DND-41 (cell line): ENCODE results near the gene TMEM231.

Experiments used
- ATAC-seq: fragments of 200-7000 bp; cut with Tn5 transposase; 3 replicates; pipeline ENCODE4 v1.9.1; 2021; ENCODE audit warnings: low read depth; ENCODE audit not compliant: insufficient read depth
- DNase-seq: peaks from one replicate; pipeline ENCODE4 v3.0.0-alpha.2; 2020
- H2AFZ ChIP-seq: 2 replicates; pipeline ENCODE4 v1.6.0; 2012; ENCODE audit warnings: low read depth, low read length
- H3K27ac ChIP-seq: 2 replicates; pipeline ENCODE4 v1.5.1; 2012; ENCODE audit warnings: low read length, inconsistent platforms
- H3K27me3 ChIP-seq: fragments of 200-600 bp; sonication (generic); 2 replicates; pipeline ENCODE4 v1.6.0; 2012; ENCODE audit warnings: low read length, mild to moderate bottlenecking, inconsistent platforms; ENCODE audit not compliant: insufficient read depth, poor library complexity
- H3K36me3 ChIP-seq: 2 replicates; pipeline ENCODE4 v1.5.1; 2012; ENCODE audit warnings: low read length, inconsistent platforms; ENCODE audit not compliant: insufficient read depth
- H3K4me1 ChIP-seq: 2 replicates; pipeline ENCODE4 v1.5.1; 2012; ENCODE audit warnings: mild to moderate bottlenecking, low read length; ENCODE audit not compliant: insufficient read depth
- H3K4me2 ChIP-seq: 2 replicates; pipeline ENCODE4 v1.6.0; 2012; ENCODE audit warnings: mild to moderate bottlenecking, moderate library complexity, low read length, inconsistent platforms; ENCODE audit not compliant: insufficient read depth
- H3K4me3 ChIP-seq, 2 experiments: fragments of 200-600 bp in 1 of 2; shearing (Covaris generic) in 1 of 2; 2 replicates each; pipeline ENCODE4 v1.5.1; 2012 to 2016; ENCODE audit warnings: inconsistent platforms in 2 of 2, low read length in 2 of 2, mild to moderate bottlenecking in 2 of 2, low read depth in 1 of 2, moderate library complexity in 1 of 2
- H3K79me2 ChIP-seq: 2 replicates; pipeline ENCODE4 v1.6.0; 2012; ENCODE audit warnings: low read length, inconsistent platforms; ENCODE audit not compliant: insufficient read depth
- H3K9ac ChIP-seq: 2 replicates; pipeline ENCODE4 v1.6.0; 2012; ENCODE audit warnings: low read depth, mild to moderate bottlenecking, inconsistent platforms, low read length, moderate library complexity
- H3K9me3 ChIP-seq: 2 replicates; pipeline ENCODE4 v1.5.1; 2012; ENCODE audit warnings: low read length, moderate library complexity, mild to moderate bottlenecking, inconsistent platforms; ENCODE audit not compliant: insufficient read depth, severe bottlenecking
- H4K20me1 ChIP-seq: 2 replicates; pipeline ENCODE4 v1.6.0; 2012; ENCODE audit warnings: low read length; ENCODE audit not compliant: insufficient read depth
- CTCF ChIP-seq: IDR thresholded peaks from 2 replicates; pipeline ENCODE4 v1.5.1; 2012; ENCODE audit warnings: borderline replicate concordance, low read length, moderate library complexity, mild to moderate bottlenecking; ENCODE audit not compliant: poor library complexity, severe bottlenecking; ENCODE audit errors: extremely low read depth
- EZH2 ChIP-seq: IDR thresholded peaks from 3 replicates; pipeline ENCODE4 v1.6.1; 2012; ENCODE audit warnings: borderline replicate concordance, low read depth, mild to moderate bottlenecking, moderate library complexity, low read length, inconsistent platforms; ENCODE audit not compliant: severe bottlenecking

Gene TMEM231

GRCh38 chr16:75559564-75560372 lies 3.7 kb upstream of the TMEM231 start:
- Histone ChIP-seq H3K9me3 (no peaks in the 10 kb centered on the region), H3K4me2 (no peak overlapping the region)
- DNase-seq: no peak

DNA sequence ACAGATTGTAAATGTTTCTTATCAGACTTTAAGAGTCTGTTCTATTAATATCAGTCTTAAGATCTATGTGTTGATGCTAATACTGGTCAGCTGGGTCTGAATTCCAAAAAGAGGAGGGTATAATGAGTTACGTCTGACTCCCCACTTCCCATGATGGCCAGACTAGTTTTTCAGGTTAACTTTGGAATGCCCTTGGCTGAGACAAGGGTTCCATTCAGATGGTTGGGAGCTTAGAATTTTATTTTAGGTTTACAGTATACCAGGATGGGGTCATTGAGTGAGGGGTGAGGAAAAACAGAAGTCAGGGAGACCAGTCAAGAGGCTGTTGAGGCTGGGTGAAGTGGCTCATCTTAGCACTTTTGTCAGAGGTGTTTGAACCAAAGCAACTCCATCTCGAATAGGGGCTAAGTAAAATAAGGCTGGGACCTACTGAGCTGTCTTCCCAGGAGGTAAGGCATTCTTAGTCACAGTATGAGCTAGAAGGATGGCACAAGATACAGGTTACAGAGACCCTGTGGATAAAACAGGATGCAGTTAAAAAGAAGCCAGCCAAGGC lies 2.9 kb upstream of the TMEM231 start:
- H3K4me2 ChIP-seq: no peak overlapping the region
- no peak overlapping the region for H3K9ac ChIP-seq
- TF ChIP-seq EZH2: no peak
- TF ChIP-seq CTCF: no peak
- DNase-seq (no peak), ATAC-seq (no peak)
- H2AFZ ChIP-seq: no peak overlapping the region
- no peaks in the 10 kb centered on the region for H3K36me3 ChIP-seq
- no peak overlapping the region for H3K4me3 ChIP-seq
- H3K27me3 ChIP-seq: no peaks in the 10 kb centered on the region
- H3K4me1 ChIP-seq: peaks cover 23% of the 10 kb centered on the region
- H3K27ac ChIP-seq: no peak overlapping the region
- H4K20me1 ChIP-seq: no peaks in the 10 kb centered on the region
- H3K9me3 ChIP-seq: no peaks in the 10 kb centered on the region
- no peaks in the 10 kb centered on the region for H3K79me2 ChIP-seq

More at GRCh38 chr16:75559564-75560372, 3.7 kb upstream of the TMEM231 start:
- Histone ChIP-seq H3K4me1 (peaks cover 23% of the 10 kb centered on the region), H3K4me3 (no peak overlapping the region), H3K36me3 (no peaks in the 10 kb centered on the region), H2AFZ (no peak overlapping the region), H3K27me3 (no peaks in the 10 kb centered on the region), H3K27ac (no peak overlapping the region), H3K9ac (no peak overlapping the region), H3K79me2 (no peaks in the 10 kb centered on the region), H4K20me1 (no peaks in the 10 kb centered on the region)
- TF ChIP-seq EZH2: no peak
- TF ChIP-seq CTCF: no peak
- ATAC-seq: no peak

DNA sequence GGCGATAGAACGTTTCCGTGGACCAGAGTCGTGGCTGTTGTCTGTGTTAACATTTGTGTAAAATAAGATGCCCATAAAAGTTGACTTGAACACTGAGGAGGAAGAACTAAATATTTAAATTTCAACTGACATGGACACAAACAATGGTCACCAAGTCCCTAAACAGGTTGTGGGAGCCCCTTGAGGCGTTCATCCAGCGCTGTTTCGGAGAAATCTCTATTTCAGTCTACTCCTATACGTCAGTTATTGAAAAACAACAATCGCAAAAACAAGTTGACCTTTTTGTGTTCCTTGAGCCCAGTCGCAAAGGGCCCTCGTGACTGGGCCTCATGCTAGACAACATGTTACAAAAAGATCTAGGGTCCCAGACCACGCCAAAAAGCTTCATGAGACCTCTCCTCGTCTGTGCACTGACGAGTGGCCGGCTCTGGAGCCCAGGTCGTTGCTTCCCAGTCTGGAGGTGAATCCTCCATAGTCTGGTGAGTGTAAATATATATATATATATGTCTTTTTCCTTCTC lies 439 bp upstream of the TMEM231 start:
- peak overlapping the region; percentile 56 for H3K27ac ChIP-seq
- DNase-seq (no peak), ATAC-seq (no peak)
- no peaks in the 10 kb centered on the region for H3K27me3 ChIP-seq
- H4K20me1 ChIP-seq: no peaks in the 10 kb centered on the region
- H3K79me2 ChIP-seq: no peaks in the 10 kb centered on the region
- H3K9me3 ChIP-seq: no peaks in the 10 kb centered on the region
- H3K4me3 ChIP-seq: peak overlapping the region; percentile 43 to 73; a peak in 3 of 4 replicates
- peak overlapping the region; percentile 91 for H3K4me2 ChIP-seq
- H2AFZ ChIP-seq: peak overlapping the region; percentile 84
- H3K9ac ChIP-seq: peak overlapping the region; percentile 56
- no peaks in the 10 kb centered on the region for H3K36me3 ChIP-seq
- H3K4me1 ChIP-seq: peaks cover 23% of the 10 kb centered on the region
- no peak for TF ChIP-seq CTCF
- TF ChIP-seq EZH2: no peak
